MM.1S (cell line): ENCODE measurements around the gene FADD.

Source experiments
- DNase-seq: peaks from one replicate; pipeline ENCODE4 v3.0.0-alpha.2; 2015
- H2AFZ ChIP-seq: fragments of 300-600 bp; sonication (generic); 2 replicates; pipeline ENCODE4 v1.6.0; 2016; ENCODE audit warnings: antibody characterized with exemption, low read length
- H3F3A ChIP-seq: fragments of 300-600 bp; sonication (generic); 2 replicates; pipeline ENCODE4 v1.6.1; 2016; ENCODE audit warnings: mild to moderate bottlenecking, antibody characterized with exemption, low read length, moderate library complexity, mixed read lengths; ENCODE audit not compliant: insufficient read depth
- H3K27ac ChIP-seq: fragments of 300-600 bp; sonication (generic); 2 replicates; pipeline ENCODE4 v1.5.1; 2016; ENCODE audit warnings: mild to moderate bottlenecking, low read length
- H3K27me3 ChIP-seq: fragments of 300-600 bp; sonication (generic); replicated peaks from 2 replicates; pipeline ENCODE4 v1.6.0; 2016; ENCODE audit warnings: low read length; ENCODE audit not compliant: insufficient read depth
- H3K36me3 ChIP-seq: fragments of 300-600 bp; sonication (generic); replicated peaks from 2 replicates; pipeline ENCODE4 v1.6.1; 2016; ENCODE audit warnings: mild to moderate bottlenecking, low read length, mixed read lengths; ENCODE audit not compliant: insufficient read depth
- H3K4me1 ChIP-seq: fragments of 300-600 bp; sonication (generic); 2 replicates; pipeline ENCODE4 v1.6.1; 2016; ENCODE audit warnings: low read length, mixed read lengths
- H3K4me2 ChIP-seq: fragments of 300-600 bp; sonication (generic); 2 replicates; pipeline ENCODE4 v1.6.0; 2016; ENCODE audit warnings: low read depth, low read length
- H3K4me3 ChIP-seq: fragments of 300-600 bp; sonication (generic); 2 replicates; pipeline ENCODE4 v1.5.1; 2016; ENCODE audit warnings: low read length, mixed read lengths
- H3K79me2 ChIP-seq: fragments of 300-600 bp; sonication (generic); 2 replicates; pipeline ENCODE4 v1.6.1; 2016; ENCODE audit warnings: mixed run types, low read length, mixed read lengths
- H3K9ac ChIP-seq: fragments of 300-600 bp; sonication (generic); 2 replicates; pipeline ENCODE4 v1.6.1; 2016; ENCODE audit warnings: low read length, mixed read lengths
- H3K9me2 ChIP-seq: fragments of 300-600 bp; sonication (generic); replicated peaks from 2 replicates; pipeline ENCODE4 v1.6.1; 2016; ENCODE audit warnings: mild to moderate bottlenecking, low read length, mixed read lengths; ENCODE audit not compliant: insufficient read depth
- H3K9me3 ChIP-seq: fragments of 300-600 bp; sonication (generic); replicated peaks from 2 replicates; pipeline ENCODE4 v1.6.1; 2016; ENCODE audit warnings: mild to moderate bottlenecking, low read length, mixed read lengths; ENCODE audit not compliant: insufficient read depth
- H4K20me1 ChIP-seq: fragments of 300-600 bp; sonication (generic); 2 replicates; pipeline ENCODE4 v1.6.1; 2016; ENCODE audit warnings: mild to moderate bottlenecking, low read length, moderate library complexity, mixed read lengths; ENCODE audit not compliant: insufficient read depth
- CTCF ChIP-seq: fragments of 300-600 bp; sonication (generic); IDR thresholded peaks from 2 replicates; pipeline ENCODE4 v1.5.1; 2016; ENCODE audit warnings: antibody characterized with exemption, low read length, mixed read lengths
- EZH2 ChIP-seq: fragments of 300-600 bp; sonication (generic); optimal IDR thresholded peaks from 2 replicates; pipeline ENCODE3; 2017; ENCODE audit warnings: low read depth, mild to moderate bottlenecking, antibody characterized with exemption, low read length, mixed read lengths
- EZH2phosphoT487 ChIP-seq: fragments of 300-600 bp; sonication (generic); IDR thresholded peaks from 2 replicates; pipeline ENCODE4 v1.6.1; 2018; ENCODE audit warnings: antibody characterized with exemption, low read length

The FADD gene

GRCh38 chr11:70201882-70202861, 924 bp upstream of the FADD start:
- Histone ChIP-seq H3K9ac (no peak overlapping the region), H4K20me1 (no peaks in the 10 kb centered on the region), H3K27me3 (peaks cover 33% of the 10 kb centered on the region), H3K4me3 (no peak overlapping the region), H3K9me3 (no peaks in the 10 kb centered on the region), H3K9me2 (no peaks in the 10 kb centered on the region), H3K36me3 (no peaks in the 10 kb centered on the region; the same call in 1 of the 2 replicates), H2AFZ (peak overlapping the region; percentile 2; the same call in 1 of the 2 replicates), H3K79me2 (peaks cover 39% of the 10 kb centered on the region), H3K4me2 (peak overlapping the region; percentile 33; the same call in 1 of the 2 replicates), H3K4me1 (no peaks in the 10 kb centered on the region), H3K27ac (no peak overlapping the region), H3F3A (peaks cover 12% of the 10 kb centered on the region)
- no peak for DNase-seq
- no peak for TF ChIP-seq EZH2phosphoT487
- no peak for TF ChIP-seq EZH2
- TF ChIP-seq CTCF = no peak

DNA sequence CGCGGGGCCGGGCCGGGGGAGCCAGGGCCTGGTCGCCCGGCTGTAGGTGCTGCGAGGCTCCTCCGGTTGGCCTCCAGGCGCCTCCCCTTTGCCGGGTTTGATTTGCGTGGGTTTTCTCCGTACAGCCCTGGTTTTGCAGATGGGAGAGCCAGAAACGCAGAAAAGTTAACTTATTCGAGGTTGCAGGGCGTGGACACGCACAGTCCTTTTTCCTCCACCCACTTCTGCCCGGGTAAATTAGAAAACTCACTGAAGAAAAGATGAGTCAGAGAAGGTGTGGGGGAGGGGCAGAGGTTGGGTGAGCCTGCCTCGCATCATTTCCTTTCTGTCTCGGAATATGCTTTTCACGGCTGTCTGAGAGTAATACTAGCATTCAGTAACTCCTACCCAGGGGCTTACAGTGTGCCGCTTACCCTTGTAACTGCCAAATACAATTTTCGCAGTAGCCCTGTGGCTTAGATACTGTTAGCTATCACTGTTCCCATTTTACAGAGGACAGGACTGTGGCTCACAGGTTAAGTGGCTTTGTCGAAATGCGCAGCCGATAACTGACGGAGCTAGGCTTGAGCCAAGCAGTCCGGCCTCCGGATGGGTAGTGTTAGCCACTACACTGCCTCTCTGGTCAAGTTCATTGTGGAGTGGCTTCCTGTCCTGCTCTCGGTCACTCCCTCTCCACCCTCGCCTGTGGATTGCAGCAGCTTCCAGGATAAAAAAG, 812 bp downstream of the FADD start:
- H4K20me1 ChIP-seq = no peaks in the 10 kb centered on the region
- peak; percentile 79 for DNase-seq
- no peak for TF ChIP-seq EZH2
- TF ChIP-seq EZH2phosphoT487 = no peak
- no peak for TF ChIP-seq CTCF

DNA sequence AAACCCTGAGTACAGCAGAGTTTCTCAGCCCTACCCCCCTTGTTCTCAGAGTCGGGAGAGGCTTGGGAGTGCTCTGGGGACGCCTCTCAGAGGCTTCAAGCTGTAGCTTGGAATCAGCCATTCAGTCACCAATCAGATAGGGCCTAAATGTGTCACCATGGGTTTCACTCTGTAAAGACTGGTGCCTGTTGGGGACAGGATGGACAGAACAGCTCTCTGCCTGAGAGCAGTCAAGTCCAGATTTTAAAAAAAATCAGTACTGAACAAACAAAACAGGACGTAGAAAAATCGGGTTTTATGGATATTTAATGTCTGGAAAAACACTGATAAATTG, 1.3 kb downstream of the FADD start:
- peaks cover 40% of the 10 kb centered on the region for H3K79me2 ChIP-seq
- H3K4me1 ChIP-seq = no peaks in the 10 kb centered on the region
- H3K27ac ChIP-seq = peak overlapping the region; percentile 86; the same call in 1 of the 2 replicates
- peak overlapping the region; percentile 82 for H3K4me2 ChIP-seq
- no peak for TF ChIP-seq EZH2
- TF ChIP-seq EZH2phosphoT487 = no peak
- TF ChIP-seq CTCF = no peak
- H2AFZ ChIP-seq = no peak overlapping the region
- no peaks in the 10 kb centered on the region for H3K9me2 ChIP-seq
- peak overlapping the region; percentile 98 for H3K4me3 ChIP-seq
- no peaks in the 10 kb centered on the region for H3K9me3 ChIP-seq
- no peak for DNase-seq
- peak overlapping the region; percentile 98 for H3K9ac ChIP-seq
- peaks cover 12% of the 10 kb centered on the region for H3F3A ChIP-seq
- H4K20me1 ChIP-seq = no peaks in the 10 kb centered on the region
- H3K27me3 ChIP-seq = peaks cover 21% of the 10 kb centered on the region
- no peaks in the 10 kb centered on the region; the same call in 1 of the 2 replicates for H3K36me3 ChIP-seq

More for the DNA sequence above, 812 bp downstream of the FADD start:
- Histone ChIP-seq H3K9ac (peak overlapping the region; percentile 98), H3K27me3 (peaks cover 26% of the 10 kb centered on the region), H3K4me2 (peak overlapping the region; percentile 82), H2AFZ (no peak overlapping the region), H3K4me3 (peak overlapping the region; percentile 98), H3K36me3 (no peaks in the 10 kb centered on the region; the same call in 1 of the 2 replicates), H3K79me2 (peaks cover 40% of the 10 kb centered on the region), H3K4me1 (no peaks in the 10 kb centered on the region), H3K9me2 (no peaks in the 10 kb centered on the region), H3K27ac (peak overlapping the region; percentile 86), H3K9me3 (no peaks in the 10 kb centered on the region), H3F3A (peaks cover 12% of the 10 kb centered on the region)
